ENCODE results near the gene RASSF1.
"Not testable (repeated sequence)": the region's sequence is repeated elsewhere in the genome, so short reads cannot be mapped to it uniquely, and the experiment has no call there.

RASSF1 gene

DNA sequence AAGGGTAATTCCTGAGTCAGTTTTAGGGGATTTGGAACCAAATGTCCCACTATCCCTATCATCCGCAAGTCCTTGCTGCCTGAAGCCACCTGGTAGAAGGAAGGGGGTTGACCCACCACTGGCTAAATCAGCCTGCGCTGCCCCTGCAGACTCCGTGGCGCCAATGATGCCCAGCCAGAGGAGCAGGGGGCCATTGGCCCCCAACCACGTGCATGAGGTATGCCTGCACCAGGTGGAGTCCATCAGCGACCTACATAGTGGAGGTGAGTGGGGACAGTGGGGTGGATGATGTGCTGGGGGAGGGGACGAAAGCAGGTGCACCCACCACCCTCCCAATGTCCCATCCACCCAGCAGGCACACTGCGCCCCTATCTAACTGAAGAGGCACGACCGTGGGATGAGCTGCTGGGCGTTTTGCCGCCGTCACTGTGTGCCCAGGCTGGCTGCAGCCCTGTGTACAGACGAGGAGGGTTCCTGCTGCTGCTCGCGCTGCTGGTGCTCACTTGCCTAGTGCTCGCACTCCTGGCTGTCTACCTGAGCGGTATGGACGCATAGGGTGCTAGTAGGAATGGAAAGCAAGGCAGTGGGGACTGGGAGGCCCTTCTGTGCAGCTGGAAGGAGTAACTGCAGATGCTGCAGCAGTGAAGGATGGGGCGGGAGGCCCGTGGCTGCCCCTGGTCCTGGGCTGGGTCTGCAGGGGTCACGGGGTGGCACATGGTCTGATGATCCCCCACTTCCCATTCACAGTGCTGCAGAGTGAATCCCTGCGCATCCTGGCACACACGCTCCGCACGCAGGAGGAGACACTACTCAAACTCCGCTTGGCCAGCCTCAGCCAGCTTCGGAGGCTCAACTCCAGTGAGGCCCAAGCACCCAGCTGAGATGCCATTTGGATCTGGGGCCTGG lies 54.1 kb downstream of the RASSF1 start:
- no peak for DNase-seq (ENCODE audit: low read depth in 2 of 2)

DNA sequence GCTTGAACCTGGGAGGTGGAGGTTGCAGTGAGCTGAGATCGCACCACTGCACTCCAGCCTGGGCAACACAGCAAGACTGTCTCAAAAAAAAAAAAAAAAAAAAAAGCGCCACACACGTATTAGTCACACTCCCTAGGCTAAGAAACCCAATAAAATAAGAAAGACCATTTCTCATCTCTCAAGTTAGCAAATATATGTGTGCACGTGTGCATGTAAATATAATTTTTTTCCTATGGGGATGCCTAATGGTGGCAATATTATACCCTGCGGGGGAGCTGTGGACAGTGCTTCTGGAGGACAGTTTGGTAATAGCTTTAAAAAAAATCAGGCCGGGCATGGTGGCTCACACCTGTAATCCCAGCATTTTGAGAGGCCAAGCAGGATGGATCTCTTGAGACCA lies 56.5 kb downstream of the RASSF1 start:
- not testable (repeated sequence) for DNase-seq (ENCODE audit: low read depth in 2 of 2)
